ENCODE results near the gene REPIN1.

DNA sequence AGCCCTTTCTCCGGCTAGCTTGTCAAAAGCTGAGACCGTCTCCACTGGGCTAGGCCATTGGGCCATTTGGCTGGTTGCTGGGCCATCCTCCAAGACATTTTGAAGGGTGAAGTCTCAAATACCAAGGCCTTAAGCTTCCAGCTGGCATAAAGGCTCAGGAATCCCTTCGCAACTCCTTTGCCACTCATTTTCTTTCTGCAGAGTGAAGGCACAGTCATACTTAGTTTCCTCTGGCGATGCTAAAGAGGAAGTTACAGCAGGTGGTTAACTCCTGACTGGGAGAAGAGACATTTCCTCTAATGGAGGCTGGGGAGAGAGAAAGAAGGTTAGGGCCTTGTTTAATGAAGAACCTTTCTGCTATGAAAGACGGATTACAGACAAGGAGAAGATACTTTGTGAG lies 4.8 kb upstream of the REPIN1 start:
- TF ChIP-seq CTCF (conservative IDR thresholded peaks at IDR 0.05): no peak
- TF ChIP-seq EZH2 (IDR thresholded peaks at IDR 0.05; ENCODE audit: low read depth): no peak

All from PC-9 (cell line).